Esophagus squamous epithelium (tissue), 4 donors: ENCODE data around the gene CYLD.

Experiments used
- CTCF ChIP-seq, 6 experiments: fragments of 450-650 bp in 4 of 6; fragments of 200-600 bp in 2 of 6; sonication (generic) in 2 of 6; IDR thresholded peaks; one replicate each; pipeline ENCODE4 v1.5.1; 2016 to 2019; ENCODE audit warnings: antibody characterized with exemption in 6 of 6, mild to moderate bottlenecking in 4 of 6, moderate library complexity in 4 of 6
- POLR2A ChIP-seq, 4 donors: fragments of 450-650 bp; IDR thresholded peaks; one replicate each; pipeline ENCODE4 v1.6.1; 2017; ENCODE audit warnings: antibody characterized with exemption in 4 of 4, mild to moderate bottlenecking in 4 of 4, moderate library complexity in 3 of 4

GRCh38 chr16:50751528-50751927, 9.6 kb downstream of the CYLD start:
- TF ChIP-seq CTCF (IDR thresholded peaks at IDR 0.05) = no peak
- no peak for TF ChIP-seq POLR2A (IDR thresholded peaks at IDR 0.05)
